ENCODE measurements around the gene CAMK4. TPM values are rescaled to one million over a fixed set of nuclear protein-coding genes. Genes with fewer than 3 reads are reported as not detected.

Gene CAMK4
- polyA plus RNA-seq, 1 donor (not counting 4 experiments of a cell fraction or from before 2014, with no cell fraction given), result 0.45 TPM

- Histone ChIP-seq H3K4me2 (ENCODE audit: control insufficient read depth, extremely low read depth, insufficient read depth, low read depth, low read length) (no peak overlapping the region), H3K4me1 (ENCODE audit: control insufficient read depth, extremely low read depth, insufficient read depth, low read length) (no peaks in the 10 kb centered on the region), H2AFZ (ENCODE audit: control insufficient read depth, low read length) (no peak overlapping the region), H3K36me3 (ENCODE audit: control insufficient read depth in 2 of 2, extremely low read depth in 1 of 2, insufficient read depth in 2 of 2, low read length in 2 of 2) (no peaks in the 10 kb centered on the region), H3K9ac (ENCODE audit: control insufficient read depth, extremely low read depth, insufficient read depth, low read length) (no peak overlapping the region), H4K20me1 (ENCODE audit: control insufficient read depth, extremely low read depth, insufficient read depth, low read length) (no peaks in the 10 kb centered on the region), H3K9me1 (ENCODE audit: control insufficient read depth, extremely low read depth, insufficient read depth, low read length) (no peaks in the 10 kb centered on the region), H3K27me3 (ENCODE audit: control insufficient read depth, extremely low read depth, insufficient read depth, low read length) (peaks cover 5% of the 10 kb centered on the region), H3K27ac (ENCODE audit: control insufficient read depth, insufficient read depth, low read length) (no peak overlapping the region), H3K79me2 (ENCODE audit: control insufficient read depth, insufficient read depth, low read length) (no peaks in the 10 kb centered on the region), H3K9me3 (ENCODE audit: control insufficient read depth, low read depth, low read length) (no peaks in the 10 kb centered on the region), H3K4me3 (ENCODE audit: control insufficient read depth in 2 of 3, extremely low read depth in 1 of 3, insufficient read depth in 2 of 3, low read depth in 1 of 3, low read length in 3 of 3) (no peak overlapping the region)
- no peak for FAIRE-seq
- dilution Hi-C loops (cut with MboI; ENCODE audit: extremely low pct_ligation_motif_present, low sequenced_read_pairs), result no loop called here
- TF ChIP-seq CTCF (optimal IDR thresholded peaks at IDR 0.05 in 1 of 3, IDR thresholded peaks at IDR 0.05 in 1 of 3, conservative IDR thresholded peaks at IDR 0.05 in 1 of 3; ENCODE audit: extremely low read depth in 1 of 3, insufficient read depth in 2 of 3, low read length in 3 of 3) (no peak), EZH2 (IDR thresholded peaks at IDR 0.05; ENCODE audit: low read length) (no peak)
- DNase-seq (ENCODE audit: low read depth, low spot score), result no peak
Observed at GRCh38 chr5:111245654-111246053, 21.5 kb downstream of the CAMK4 start.

GRCh38 chr5:111246459-111246858 is 22.3 kb downstream of the CAMK4 start:
- FAIRE-seq (no peak), DNase-seq (ENCODE audit: low read depth, low spot score) (no peak)
- Histone ChIP-seq H3K9me1 (ENCODE audit: control insufficient read depth, extremely low read depth, insufficient read depth, low read length) (no peaks in the 10 kb centered on the region), H2AFZ (ENCODE audit: control insufficient read depth, low read length) (no peak overlapping the region), H3K79me2 (ENCODE audit: control insufficient read depth, insufficient read depth, low read length) (no peaks in the 10 kb centered on the region), H3K27me3 (ENCODE audit: control insufficient read depth, extremely low read depth, insufficient read depth, low read length) (peaks cover 5% of the 10 kb centered on the region), H3K4me1 (ENCODE audit: control insufficient read depth, extremely low read depth, insufficient read depth, low read length) (no peaks in the 10 kb centered on the region), H4K20me1 (ENCODE audit: control insufficient read depth, extremely low read depth, insufficient read depth, low read length) (no peaks in the 10 kb centered on the region), H3K4me2 (ENCODE audit: control insufficient read depth, extremely low read depth, insufficient read depth, low read depth, low read length) (no peak overlapping the region), H3K27ac (ENCODE audit: control insufficient read depth, insufficient read depth, low read length) (no peak overlapping the region), H3K9ac (ENCODE audit: control insufficient read depth, extremely low read depth, insufficient read depth, low read length) (no peak overlapping the region), H3K4me3 (ENCODE audit: control insufficient read depth in 2 of 3, extremely low read depth in 1 of 3, insufficient read depth in 2 of 3, low read depth in 1 of 3, low read length in 3 of 3) (no peak overlapping the region), H3K9me3 (ENCODE audit: control insufficient read depth, low read depth, low read length) (no peaks in the 10 kb centered on the region), H3K36me3 (ENCODE audit: control insufficient read depth in 2 of 2, extremely low read depth in 1 of 2, insufficient read depth in 2 of 2, low read length in 2 of 2) (no peaks in the 10 kb centered on the region)
- dilution Hi-C loops (cut with MboI; ENCODE audit: extremely low pct_ligation_motif_present, low sequenced_read_pairs), result no loop called here
- no peak for TF ChIP-seq CTCF (optimal IDR thresholded peaks at IDR 0.05 in 1 of 3, IDR thresholded peaks at IDR 0.05 in 1 of 3, conservative IDR thresholded peaks at IDR 0.05 in 1 of 3; ENCODE audit: extremely low read depth in 1 of 3, insufficient read depth in 2 of 3, low read length in 3 of 3)

All from keratinocyte (primary cell).